SK-N-MC (cell line): ENCODE data around the gene LSP1.

ENCODE experiments used
- EZH2 ChIP-seq: fragments of 200-600 bp; sonication (generic); IDR thresholded peaks from one replicate; pipeline ENCODE4 v1.6.1; 2017; ENCODE audit warnings: antibody characterized with exemption
- FOXP2 ChIP-seq: optimal IDR thresholded peaks from 2 replicates; pipeline ENCODE3; 2011; ENCODE audit warnings: mild to moderate bottlenecking, moderate library complexity; ENCODE audit not compliant: insufficient read depth; ENCODE audit errors: extremely low read length, control extremely low read depth
- POLR2AphosphoS5 ChIP-seq: IDR thresholded peaks from 2 replicates; pipeline ENCODE4 v1.6.1; 2012; ENCODE audit warnings: mild to moderate bottlenecking, low read depth, low read length, borderline replicate concordance

GRCh38 chr11:1835671-1836010 lies 17.2 kb upstream of the LSP1 start:
- TF ChIP-seq POLR2AphosphoS5 (no peak), EZH2 (no peak), FOXP2 (no peak)
